CD4-positive, alpha-beta T cell treated with Interleukin-1 beta for 1 hour (primary cell): Measurements from ENCODE around the gene POU6F2.
"Not testable (repeated sequence)": the region's sequence is repeated elsewhere in the genome, so short reads cannot be mapped to it uniquely, and the experiment has no call there.

Experiments
- DNase-seq, 2 donors: peaks; one replicate each; pipeline ENCODE4 v3.0.0-alpha.2; 2020 to 2022

The POU6F2 gene

DNA sequence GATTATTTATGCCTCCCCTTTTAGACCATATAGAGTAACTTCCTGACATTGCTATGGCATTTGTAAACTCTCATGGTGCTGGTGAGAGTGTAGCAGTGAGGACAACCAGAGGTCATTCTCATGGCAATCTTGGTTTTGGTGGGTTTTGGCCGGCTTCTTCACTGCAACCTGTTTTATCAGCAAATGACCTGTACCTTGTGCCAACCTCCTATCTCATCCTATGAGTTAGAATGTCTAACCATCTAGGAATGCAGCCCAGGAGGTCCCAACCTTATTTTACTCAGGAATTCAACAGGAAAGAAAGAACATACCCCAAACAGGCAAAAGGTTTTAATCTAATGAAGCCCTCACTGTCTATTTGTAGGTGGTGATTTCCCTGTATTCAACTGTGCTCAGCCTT, 383.1 kb downstream of the POU6F2 start:
- no peak for DNase-seq

DNA sequence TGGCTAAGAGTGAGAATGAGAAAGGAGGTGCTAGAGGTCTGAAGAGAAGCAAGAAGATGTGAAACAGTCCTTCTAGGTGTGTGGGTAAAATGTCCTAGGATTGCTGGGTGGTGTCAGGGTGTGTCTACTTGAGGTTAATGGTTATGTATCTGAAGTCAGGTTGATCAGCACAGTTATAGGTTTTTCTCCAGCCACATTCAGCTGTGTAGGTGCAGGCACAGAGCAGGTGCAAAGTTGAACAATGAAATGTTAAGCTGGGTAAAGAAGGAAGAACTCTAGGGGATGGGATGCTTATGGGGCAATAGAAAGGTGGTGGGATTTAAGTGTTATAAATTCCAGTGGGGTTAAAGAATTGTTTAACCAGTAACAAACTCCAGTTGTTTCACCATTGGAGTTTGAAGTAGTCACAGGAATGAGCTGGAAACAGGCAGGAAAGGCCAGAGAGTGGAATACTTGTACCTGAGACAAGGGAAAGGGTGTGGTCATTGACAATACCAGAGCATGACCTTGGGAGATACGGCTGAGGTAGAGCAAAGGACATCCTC, 388.1 kb downstream of the POU6F2 start:
- no peak for DNase-seq

DNA sequence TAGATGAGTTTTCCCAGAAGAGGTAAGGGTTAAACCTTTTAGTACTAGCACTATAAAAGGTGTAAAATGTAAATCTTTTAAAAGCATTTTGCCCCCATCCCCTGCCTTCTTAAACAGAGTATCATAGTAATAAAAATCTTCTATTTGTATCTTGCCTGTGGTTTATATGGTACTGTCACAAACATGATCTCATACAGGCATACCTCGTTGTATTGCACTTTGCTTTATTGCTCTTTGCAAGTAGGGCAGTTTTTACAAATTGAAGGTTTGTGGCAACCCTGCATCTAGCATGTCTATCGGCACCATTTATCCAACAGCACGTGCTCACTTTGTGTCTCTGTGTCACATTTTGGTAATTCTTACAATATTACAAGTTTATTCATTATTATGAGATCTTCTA, 389.7 kb downstream of the POU6F2 start:
- DNase-seq = no peak

DNA sequence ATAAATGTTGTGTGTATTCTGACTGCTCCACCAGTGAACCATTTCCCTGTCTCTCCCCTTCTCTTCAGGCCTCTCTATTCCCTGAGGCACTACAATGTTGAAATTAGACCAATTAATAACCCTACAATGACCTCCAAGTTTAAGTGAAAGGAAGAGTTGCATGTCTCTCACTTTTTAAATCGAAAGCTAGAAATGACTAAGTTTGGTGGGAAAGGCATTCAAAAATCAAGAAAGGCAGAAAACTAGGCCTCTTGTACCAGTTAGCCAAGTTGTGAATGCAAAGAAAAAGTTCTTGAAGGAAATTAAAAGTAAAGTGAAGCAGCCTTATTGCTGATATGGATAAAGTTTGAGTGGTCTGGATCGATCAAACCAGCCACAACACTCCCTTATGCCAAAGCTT, 390.2 kb downstream of the POU6F2 start:
- DNase-seq = no peak

DNA sequence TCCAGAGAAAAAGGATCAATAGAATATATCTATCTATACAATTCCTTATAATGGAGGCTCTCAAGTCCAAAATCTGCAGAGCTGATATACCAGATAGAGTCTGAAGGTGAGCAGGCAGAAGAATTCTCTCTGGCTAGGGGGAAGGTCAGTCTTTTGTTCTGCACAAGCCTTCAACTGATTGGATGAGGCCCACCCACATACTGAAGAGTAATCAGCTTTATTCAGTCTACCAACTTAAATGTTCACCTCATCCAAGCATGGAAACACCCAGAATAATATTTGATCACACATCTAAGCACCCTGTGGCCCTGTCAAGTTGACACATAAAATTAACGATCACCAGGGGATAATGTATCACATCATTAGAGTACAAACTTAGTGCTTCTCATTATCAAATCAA, 394.7 kb downstream of the POU6F2 start:
- no peak for DNase-seq

DNA sequence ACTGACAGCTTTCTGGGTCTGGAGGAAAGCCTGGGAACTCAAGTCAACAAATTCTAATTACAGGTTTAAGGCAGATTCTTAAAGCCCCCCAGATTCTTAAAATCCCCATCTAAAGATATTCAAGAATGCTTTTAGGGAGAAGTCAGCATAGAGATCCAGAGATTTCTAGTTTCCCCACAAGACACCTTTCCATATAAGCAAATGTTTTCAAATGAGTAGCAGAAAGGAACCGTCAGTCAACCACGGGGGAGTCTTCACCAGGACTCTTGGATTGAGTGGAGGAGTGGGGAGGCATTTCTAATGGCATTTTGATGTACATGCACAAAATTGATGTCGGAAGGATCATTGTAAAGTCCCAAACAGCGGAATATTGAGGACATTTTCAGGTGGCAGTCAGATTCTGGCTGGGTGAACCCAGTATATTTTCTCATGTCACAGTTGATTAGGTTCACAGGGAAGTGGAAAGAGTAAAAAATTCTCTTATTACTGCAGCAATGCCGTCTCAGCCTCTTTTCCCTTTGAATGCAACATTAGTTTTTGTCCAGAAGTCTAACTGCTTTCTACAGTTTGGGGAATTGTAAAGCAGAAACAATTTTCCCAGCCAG, 396.8 kb downstream of the POU6F2 start:
- DNase-seq = no peak

DNA sequence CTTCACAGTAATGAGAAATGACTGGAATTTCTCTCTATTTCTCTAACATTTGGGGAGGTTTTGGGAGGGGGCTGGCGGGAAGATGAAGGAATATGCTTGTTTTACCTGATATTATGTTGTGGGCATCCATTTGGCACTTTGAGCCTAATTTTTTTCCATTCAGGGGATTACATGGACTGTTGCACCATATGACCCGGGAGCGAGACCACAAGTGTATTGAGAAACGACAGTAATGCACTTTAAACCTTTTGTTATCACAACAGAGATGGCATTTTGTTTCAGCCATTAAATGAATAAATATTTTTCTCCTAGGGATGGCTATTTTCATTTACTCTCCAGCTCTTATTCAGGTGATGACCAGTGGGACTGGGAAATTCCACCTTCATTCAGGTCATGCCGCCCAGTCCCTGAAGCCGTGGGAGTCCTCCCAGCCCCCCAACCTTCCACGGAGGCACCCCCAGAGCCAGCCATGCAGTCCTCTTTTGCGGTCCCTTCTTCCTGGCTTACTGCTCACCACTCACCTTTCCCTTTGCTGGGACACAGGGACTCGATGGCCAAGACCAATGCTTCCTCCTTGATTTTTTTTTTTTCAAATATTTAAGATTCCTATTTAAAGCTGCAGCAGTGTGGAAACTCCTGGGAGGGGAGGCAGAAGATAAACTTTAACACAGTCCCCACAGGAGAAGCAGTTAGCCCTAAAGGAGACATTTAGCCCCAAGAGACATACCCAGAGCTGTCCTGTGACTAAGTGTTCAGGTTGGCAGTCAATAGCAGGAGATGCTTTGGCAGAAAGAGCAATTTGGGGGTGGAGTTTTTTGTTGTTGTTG, 397.6 kb downstream of the POU6F2 start:
- DNase-seq = no peak

DNA sequence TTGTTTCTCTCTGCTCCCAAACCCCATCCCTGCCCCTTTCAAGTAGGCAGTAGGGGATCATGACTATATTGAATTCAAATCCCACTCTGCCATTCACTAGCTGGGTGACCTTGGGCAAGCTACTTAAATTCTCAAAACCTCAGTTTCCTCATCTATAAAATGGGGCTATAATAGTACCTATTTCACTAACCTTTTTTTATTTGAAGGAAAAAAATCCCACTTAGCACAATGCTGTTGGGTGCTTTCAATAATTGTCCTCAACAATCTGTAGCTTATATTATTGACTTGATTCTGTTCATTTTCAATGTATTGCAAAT, 398.1 kb downstream of the POU6F2 start:
- no peak for DNase-seq

DNA sequence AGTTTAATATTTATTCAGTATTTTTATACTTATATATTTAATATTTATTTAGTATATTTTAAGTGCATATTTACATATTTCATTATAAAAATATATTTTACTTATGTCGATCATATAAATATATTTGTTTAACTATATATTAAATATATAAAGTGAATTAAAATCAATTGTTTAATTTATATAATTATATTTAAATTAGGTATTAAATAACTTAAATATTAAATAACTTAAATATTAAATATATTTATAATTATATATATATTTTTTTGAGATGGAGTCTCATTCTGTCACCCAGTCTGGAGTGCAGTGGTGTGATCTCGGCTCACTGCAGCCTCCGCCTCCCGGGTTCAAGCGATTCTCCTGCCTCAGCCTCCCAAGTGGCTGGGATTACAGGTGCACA, 399.2 kb downstream of the POU6F2 start:
- DNase-seq = not testable (repeated sequence)

DNA sequence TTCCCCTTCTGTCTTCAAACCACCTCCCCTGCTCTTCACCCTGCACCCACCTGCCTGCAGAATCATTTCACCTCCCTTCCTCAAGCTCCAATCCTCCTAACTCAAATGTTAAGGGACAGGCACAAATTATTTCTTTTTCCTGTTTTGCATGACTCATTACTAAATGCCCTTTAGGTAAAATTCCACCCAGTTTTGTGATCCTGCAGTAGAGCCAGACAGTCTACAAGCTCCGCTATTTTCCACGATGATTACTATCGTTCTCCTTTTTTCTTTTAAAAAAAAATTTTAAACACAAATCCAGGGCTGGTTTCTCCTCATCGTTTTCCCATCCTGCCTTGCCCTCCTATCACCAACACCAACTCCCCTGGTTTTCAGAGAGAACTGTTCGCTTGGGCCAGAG, 401.7 kb downstream of the POU6F2 start:
- DNase-seq = no peak

DNA sequence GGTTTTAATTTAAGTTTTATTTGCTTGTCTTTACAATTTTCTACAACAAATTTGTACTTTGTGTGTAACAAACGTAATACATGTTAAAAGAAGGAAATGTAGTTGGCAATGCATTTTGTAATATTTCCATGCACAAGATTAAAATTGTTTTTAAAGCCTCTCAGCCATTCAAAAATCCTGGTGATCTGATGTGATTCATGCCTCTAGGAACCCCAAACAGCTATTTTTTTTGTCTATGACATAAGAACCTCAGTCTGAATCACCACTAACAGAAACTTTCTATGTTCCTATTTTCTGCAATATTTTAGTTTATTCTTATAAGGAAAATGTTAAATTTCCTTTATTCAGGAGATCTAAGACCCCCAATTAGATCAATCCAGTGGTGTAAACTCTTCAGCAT, 405.4 kb downstream of the POU6F2 start:
- DNase-seq = no peak

DNA sequence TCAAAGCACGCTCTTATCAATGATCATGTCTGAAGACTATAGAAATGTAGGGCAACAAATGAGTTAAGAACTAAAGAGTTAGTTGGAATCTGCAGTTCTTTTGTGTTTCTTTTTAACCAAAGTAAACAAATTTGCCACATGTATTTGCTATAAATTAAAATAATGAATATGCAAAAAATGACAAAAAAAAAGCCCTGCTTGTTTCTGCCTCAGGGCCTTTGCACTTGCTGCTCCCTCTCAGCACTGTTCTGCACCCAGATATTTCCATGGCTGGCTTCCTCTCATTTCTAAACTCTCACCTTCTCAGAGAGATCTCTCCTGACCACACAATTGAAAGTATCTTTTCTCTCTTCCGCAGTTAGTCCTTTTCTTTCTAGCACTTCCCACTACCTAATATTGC, 406.7 kb downstream of the POU6F2 start:
- DNase-seq = no peak

DNA sequence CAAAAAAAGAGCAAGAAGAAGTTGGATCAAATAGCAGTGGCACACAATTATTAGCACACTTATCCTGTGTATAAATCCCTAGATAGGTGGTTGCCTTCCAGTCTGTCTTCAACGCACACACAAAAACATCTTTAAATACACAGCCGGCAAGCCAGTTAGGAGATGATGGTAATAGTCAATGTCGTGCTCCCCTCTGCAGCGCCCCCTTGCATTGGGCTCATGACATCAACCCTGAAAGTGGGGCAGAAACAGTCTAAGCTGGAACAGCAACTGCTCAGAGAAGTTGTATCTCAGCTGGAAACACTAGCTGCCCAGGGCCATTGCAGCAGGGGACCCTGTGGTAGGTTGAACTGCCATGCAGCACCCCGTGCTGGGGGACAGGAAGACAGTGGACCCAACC, 409.0 kb downstream of the POU6F2 start:
- DNase-seq = no peak

DNA sequence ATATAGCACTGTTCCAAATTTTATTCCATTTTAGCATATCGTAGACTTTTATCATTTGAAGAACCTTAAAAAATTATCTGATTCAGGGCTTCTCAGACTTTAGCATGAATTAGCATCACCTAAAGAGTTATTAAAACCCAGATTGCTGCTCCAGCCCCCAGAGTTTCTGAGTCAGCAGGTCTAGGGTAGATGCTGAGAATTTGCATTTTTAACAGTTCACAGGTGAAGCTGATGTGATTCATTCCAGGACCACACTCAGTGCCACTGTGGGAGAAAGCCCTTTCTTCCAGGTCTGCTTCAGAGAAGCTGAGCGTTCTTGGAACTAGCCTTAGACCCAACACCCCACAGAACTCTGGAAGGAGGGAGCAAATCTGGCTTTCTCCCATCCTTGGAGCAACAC, 414.4 kb downstream of the POU6F2 start:
- DNase-seq = no peak

DNA sequence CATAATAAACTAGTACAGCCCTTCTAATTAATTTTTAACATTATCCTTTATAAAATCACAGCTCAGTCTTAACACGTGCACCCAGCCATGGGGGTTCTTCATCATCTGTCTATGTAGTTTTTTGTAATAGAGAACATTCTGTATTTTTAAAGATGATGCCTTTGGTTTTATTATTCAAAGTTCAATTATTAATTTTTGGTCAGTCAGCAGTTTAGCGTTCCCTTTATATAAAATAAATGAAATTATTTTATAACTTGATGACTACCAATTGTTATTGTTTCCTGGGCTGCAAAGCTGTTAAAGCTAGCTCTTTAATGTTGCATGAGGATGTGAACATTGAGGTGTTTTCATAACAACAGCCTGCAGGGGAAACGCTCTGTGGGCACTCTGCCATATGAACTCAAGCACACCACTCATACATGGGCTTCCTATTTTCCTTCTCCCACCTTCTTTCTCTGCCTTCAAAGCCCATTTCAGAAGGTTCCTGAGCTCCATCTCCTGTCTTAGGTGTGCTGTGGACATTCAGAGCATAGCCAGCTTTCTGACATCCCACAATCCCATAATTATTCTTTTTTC, 416.5 kb downstream of the POU6F2 start:
- no peak for DNase-seq

DNA sequence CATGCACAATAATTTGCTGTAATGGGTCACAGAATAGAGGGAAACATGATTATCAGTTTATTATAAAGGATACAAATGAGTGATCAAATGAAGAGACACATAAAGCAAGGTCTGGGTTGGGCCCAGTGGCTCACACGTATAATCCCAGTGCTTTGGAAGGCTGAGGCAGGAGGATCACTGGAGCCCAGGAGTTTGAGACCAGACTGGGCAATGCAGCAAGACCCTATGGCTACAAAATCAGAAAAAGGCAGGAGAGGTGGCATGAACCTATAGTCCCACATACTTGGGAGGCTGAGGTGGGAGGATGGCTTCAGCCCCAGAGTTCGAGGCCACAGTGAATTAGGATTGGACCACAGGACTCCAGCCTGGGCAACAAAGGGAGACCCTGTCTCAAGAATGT, 421.7 kb downstream of the POU6F2 start:
- no peak for DNase-seq

DNA sequence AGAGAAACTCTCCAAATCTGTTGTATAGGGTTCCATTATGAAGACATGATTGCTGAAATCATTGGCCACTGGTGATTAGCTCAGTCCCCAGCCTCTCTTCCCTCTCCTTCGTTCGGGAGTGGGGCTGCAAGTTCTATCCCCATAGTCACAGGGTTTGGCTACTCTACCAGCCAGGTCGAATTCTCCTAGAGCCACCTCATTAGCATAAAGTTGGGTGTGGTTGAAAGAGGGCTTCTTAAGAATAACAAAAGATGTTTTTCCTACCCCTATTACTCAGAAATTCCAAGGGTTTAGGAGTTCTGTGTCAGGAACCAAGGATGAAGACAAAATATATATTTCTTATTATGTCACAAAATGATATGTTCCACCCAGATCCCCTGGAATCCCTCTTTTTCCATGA, 422.3 kb downstream of the POU6F2 start:
- no peak for DNase-seq

DNA sequence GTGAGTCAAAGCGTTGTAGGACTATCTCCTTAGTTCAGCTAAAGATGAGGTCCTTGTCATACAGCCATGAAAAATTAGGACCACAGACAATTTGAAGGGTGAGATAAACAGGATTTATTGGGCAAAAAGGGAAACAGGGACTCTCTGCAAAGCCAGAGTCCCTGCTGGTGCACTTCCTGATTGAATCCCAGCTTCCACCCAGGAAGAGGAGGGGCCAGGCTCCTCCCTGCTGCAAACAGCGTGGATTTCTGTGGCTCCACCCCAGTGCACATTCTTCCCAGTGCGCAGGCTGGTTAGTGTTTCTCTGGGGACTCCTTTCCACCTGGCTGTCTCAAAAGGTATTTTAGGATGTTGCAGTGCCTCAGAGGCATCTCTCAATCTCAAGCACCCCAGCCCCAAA, 423.1 kb downstream of the POU6F2 start:
- DNase-seq = no peak

DNA sequence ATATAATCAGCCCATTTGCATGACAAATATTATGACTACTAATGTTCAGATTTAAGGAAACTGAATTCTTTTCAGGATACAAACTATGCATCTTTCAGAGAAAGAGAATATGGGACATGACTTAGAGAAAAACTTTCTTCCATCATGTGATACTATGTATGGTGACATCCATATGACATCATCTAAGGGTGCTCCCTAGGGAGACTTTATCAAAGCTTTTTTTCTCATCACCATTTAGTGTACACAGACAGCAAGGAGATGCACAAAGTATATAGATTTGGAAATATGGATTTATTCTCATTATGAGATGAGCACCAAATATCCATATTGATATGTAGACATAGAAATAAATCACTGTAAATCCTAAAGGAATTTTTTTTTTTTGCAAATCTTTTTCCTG, 424.3 kb downstream of the POU6F2 start:
- DNase-seq = no peak

DNA sequence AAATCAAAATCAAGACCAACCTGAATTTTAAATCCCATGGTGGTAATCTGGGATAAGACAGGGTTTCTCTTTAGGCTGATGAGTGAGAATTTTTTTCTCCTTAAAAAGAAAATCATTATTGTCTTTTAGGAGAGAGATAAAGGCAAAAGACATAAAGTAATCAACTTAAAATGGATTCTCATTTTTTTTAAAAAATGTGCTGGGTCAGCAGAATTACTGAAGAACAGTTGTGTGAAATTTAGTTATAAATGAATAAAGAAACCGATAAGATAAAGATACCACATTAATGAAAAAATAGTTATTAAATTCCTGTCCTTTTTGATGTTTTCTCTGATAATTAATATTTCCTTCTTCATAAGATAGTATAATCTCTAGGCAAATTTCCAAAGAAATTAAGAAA, 427.2 kb downstream of the POU6F2 start:
- no peak for DNase-seq

DNA sequence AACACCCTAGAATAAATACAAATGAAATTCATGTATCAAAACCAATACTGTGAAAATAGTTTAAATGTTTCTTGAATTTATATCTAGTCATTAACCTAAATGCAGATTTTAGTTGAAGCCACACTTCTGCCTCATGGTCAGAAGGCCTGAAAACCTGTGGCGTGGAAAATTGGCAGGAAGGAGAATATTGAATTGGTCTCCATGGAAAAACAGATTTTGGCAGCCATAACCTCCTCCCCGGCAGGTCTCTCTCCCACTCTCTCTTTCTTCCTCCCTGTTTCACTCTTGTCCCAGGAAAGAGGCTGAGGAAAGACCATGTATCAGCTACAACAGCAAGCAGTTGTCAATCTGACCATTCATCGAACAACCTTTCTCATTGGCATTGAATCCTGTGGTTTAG, 427.9 kb downstream of the POU6F2 start:
- no peak for DNase-seq

DNA sequence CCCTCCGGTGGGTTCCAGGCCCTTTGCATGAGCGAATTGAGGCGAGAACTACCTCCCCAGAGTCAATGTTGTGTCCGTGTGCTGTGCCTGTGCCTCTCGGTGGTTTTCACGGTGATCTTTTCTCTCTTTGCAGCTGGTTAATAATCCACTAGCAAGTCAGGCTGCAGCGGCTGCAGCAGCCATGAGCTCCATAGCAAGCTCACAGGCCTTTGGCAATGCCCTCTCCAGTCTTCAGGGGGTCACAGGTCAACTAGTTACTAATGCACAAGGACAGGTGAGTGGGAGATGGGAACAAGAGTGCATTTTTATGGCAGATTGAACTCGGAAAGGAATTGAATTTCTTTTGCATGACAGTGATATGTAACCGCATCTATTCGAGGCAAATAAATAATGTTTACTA, 428.8 kb downstream of the POU6F2 start:
- DNase-seq = no peak

DNA sequence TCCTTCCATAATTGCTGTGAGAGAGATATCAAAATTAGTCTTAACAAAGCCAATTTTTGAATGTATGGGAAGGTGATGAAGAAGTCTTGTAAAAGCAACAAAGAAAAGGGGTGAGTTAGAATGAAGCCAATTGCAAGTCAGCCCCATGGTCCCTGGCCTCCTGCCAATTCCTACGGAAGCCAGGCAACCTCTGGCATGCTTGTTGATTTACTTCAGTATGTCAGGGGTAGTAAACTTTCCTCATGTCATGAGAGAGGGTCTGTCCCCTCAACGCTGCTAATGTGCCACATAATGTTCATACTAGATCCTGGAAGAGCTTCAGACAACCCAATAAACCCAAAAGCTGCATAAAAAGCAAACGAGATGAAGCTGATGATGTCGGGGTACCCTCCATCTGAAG, 429.4 kb downstream of the POU6F2 start:
- DNase-seq = no peak

DNA sequence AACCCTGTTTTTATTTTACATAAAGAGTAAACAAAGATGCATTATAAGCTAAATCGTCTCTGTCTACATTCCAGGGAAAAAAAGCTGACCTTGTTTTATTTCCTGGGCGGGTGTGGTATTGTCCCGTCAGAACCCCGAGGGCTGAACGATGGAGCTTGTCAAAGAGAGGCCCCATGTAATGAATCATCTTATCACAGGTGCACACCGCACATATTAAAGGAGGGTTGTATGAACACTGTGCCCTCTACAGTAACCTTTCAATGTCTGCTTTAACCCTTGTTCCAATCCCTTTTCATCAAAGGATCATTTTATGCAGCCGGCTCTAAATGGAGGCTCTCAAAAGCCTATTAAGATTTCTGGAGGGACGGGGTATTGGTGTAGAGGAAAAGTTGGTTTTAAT, 430.0 kb downstream of the POU6F2 start:
- DNase-seq = no peak

DNA sequence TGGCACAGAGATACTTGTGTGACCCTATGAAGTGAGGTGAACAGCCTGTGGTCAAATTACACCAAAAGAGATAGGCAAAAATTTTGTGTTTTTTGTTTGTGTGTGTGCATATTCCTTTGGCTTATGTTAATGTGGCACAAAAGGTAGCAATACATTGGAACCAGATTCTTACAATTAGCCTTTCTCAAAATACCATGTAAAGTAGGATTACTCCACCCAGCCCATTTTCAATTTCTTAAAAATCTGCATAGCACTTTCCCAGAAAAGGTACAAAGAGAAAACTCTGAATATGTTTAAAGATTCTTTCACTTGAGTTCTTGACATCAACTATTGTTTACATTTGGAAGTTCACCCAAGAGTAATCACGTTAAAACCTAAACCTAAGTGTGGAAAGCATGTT, 431.2 kb downstream of the POU6F2 start:
- DNase-seq = no peak
